ENCODE results near the gene PKD2.

The PKD2 gene

DNA sequence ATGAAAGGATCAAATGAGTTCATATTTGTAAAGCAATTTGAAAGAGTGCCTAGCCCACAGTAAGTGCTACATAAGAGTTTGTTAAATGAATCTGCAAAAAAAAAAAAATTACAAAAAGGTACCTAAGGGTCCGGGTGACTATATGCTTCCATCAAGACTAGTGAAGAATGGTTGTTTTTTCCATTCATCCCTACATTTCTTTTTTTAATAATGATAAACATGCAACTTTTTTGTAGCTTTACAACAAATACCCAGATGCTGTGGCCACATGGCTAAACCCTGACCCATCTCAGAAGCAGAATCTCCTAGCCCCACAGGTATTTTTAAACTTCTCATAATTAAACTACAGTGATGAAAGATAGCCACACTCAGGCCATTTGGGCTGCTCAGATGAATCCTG is 27.6 kb upstream of the PKD2 start:
- Histone ChIP-seq H3K9me3 (ENCODE audit: control insufficient read depth, low read length) (no peaks in the 10 kb centered on the region), H3K4me2 (ENCODE audit: low read length) (no peak overlapping the region), H2AFZ (no peak overlapping the region), H3K4me3 (ENCODE audit: low read depth, low read length) (no peak overlapping the region), H3K79me2 (no peaks in the 10 kb centered on the region), H3K27ac (no peak overlapping the region), H3K27me3 (ENCODE audit: control insufficient read depth, insufficient read depth, low read length) (no peaks in the 10 kb centered on the region), H3K4me1 (no peaks in the 10 kb centered on the region), H3K36me3 (ENCODE audit: control insufficient read depth, insufficient read depth, low read length) (no peaks in the 10 kb centered on the region), H3K9ac (no peak overlapping the region)
- TF ChIP-seq, protein P1, sequence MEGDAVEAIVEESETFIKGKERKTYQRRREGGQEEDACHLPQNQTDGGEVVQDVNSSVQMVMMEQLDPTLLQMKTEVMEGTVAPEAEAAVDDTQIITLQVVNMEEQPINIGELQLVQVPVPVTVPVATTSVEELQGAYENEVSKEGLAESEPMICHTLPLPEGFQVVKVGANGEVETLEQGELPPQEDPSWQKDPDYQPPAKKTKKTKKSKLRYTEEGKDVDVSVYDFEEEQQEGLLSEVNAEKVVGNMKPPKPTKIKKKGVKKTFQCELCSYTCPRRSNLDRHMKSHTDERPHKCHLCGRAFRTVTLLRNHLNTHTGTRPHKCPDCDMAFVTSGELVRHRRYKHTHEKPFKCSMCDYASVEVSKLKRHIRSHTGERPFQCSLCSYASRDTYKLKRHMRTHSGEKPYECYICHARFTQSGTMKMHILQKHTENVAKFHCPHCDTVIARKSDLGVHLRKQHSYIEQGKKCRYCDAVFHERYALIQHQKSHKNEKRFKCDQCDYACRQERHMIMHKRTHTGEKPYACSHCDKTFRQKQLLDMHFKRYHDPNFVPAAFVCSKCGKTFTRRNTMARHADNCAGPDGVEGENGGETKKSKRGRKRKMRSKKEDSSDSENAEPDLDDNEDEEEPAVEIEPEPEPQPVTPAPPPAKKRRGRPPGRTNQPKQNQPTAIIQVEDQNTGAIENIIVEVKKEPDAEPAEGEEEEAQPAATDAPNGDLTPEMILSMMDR (IDR thresholded peaks at IDR 0.05): no peak

DNA sequence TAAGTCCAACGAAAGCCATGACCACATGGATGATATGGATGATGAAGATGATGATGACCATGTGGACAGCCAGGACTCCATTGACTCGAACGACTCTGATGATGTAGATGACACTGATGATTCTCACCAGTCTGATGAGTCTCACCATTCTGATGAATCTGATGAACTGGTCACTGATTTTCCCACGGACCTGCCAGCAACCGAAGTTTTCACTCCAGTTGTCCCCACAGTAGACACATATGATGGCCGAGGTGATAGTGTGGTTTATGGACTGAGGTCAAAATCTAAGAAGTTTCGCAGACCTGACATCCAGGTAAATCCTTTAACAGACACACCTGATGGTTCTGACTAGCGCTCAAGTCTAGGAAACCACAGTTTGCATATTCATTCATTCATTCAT is 25.9 kb upstream of the PKD2 start:
- Histone ChIP-seq H3K9ac (no peak overlapping the region), H3K36me3 (ENCODE audit: control insufficient read depth, insufficient read depth, low read length) (no peaks in the 10 kb centered on the region), H3K4me2 (ENCODE audit: low read length) (no peak overlapping the region), H3K4me3 (ENCODE audit: low read depth, low read length) (no peak overlapping the region), H3K4me1 (no peaks in the 10 kb centered on the region), H2AFZ (no peak overlapping the region), H3K79me2 (no peaks in the 10 kb centered on the region), H3K9me3 (ENCODE audit: control insufficient read depth, low read length) (no peaks in the 10 kb centered on the region), H3K27ac (no peak overlapping the region), H3K27me3 (ENCODE audit: control insufficient read depth, insufficient read depth, low read length) (no peaks in the 10 kb centered on the region)
- TF ChIP-seq, protein P1 (IDR thresholded peaks at IDR 0.05): no peak

DNA sequence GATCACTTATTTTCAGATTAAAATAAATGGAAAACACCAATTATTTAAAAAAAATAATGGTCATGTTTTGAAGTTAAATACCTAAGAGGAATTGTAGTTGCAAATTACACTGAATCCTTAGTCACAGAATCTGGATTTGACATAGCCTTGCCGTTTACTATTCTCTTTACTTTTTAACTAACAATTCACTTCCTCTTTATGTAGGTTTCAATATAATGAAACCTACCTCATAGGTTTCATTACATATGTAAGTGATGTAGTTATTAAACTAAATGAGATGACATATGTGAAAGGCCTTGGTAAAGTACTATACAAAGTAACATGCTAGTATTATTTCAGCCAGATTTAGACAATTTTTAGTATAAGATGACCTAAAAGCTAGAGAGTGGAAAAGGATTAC is 25.4 kb upstream of the PKD2 start:
- H3K4me2 ChIP-seq (ENCODE audit: low read length): no peak overlapping the region
- H3K9ac ChIP-seq: no peak overlapping the region
- H2AFZ ChIP-seq: no peak overlapping the region
- H3K27me3 ChIP-seq (ENCODE audit: control insufficient read depth, insufficient read depth, low read length): no peaks in the 10 kb centered on the region
- no peaks in the 10 kb centered on the region for H3K79me2 ChIP-seq
- no peak overlapping the region for H3K27ac ChIP-seq
- no peak overlapping the region for H3K4me3 ChIP-seq (ENCODE audit: low read depth, low read length)
- TF ChIP-seq, protein P1 (IDR thresholded peaks at IDR 0.05): no peak
- no peaks in the 10 kb centered on the region for H3K36me3 ChIP-seq (ENCODE audit: control insufficient read depth, insufficient read depth, low read length)
- H3K4me1 ChIP-seq: no peaks in the 10 kb centered on the region
- H3K9me3 ChIP-seq (ENCODE audit: control insufficient read depth, low read length): no peaks in the 10 kb centered on the region

GRCh38 chr4:87982446-87983010 is 24.9 kb upstream of the PKD2 start:
- H3K4me3 ChIP-seq (ENCODE audit: low read depth, low read length): no peak overlapping the region
- H3K36me3 ChIP-seq (ENCODE audit: control insufficient read depth, insufficient read depth, low read length): no peaks in the 10 kb centered on the region
- no peak overlapping the region for H2AFZ ChIP-seq
- TF ChIP-seq, protein P1 (IDR thresholded peaks at IDR 0.05): no peak
- no peaks in the 10 kb centered on the region for H3K4me1 ChIP-seq
- H3K27ac ChIP-seq: no peak overlapping the region
- H3K9me3 ChIP-seq (ENCODE audit: control insufficient read depth, low read length): no peaks in the 10 kb centered on the region
- no peaks in the 10 kb centered on the region for H3K27me3 ChIP-seq (ENCODE audit: control insufficient read depth, insufficient read depth, low read length)
- no peak overlapping the region for H3K4me2 ChIP-seq (ENCODE audit: low read length)
- H3K9ac ChIP-seq: no peak overlapping the region
- H3K79me2 ChIP-seq: no peaks in the 10 kb centered on the region

DNA sequence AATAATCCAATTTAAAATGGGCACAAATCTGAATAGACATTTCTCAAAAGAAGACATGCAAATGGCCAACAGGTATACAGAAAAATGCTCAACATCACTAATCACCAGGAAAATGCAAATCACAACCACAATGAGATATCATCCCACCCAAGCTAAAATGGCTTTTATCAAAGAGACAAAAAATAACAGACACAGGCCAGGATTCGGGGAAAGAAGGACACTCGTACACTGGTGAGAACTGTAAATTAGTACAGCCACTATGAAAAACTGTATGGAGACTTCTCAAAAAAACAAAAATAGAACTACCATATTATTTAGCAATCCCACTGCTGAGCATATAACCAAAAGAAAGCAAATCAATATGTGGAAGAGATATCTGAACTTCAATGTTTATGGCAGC is 23.4 kb upstream of the PKD2 start:
- Histone ChIP-seq H3K9ac (no peak overlapping the region), H3K4me1 (no peaks in the 10 kb centered on the region), H3K27me3 (ENCODE audit: control insufficient read depth, insufficient read depth, low read length) (no peaks in the 10 kb centered on the region), H2AFZ (no peak overlapping the region), H3K79me2 (no peaks in the 10 kb centered on the region), H3K4me3 (ENCODE audit: low read depth, low read length) (no peak overlapping the region), H3K4me2 (ENCODE audit: low read length) (no peak overlapping the region), H3K9me3 (ENCODE audit: control insufficient read depth, low read length) (no peaks in the 10 kb centered on the region), H3K27ac (no peak overlapping the region), H3K36me3 (ENCODE audit: control insufficient read depth, insufficient read depth, low read length) (no peaks in the 10 kb centered on the region)
- TF ChIP-seq, protein P1 (IDR thresholded peaks at IDR 0.05): no peak

Data from parathyroid adenoma (tissue), 2 donors.